GM23338 (cell line): Measurements from ENCODE around the gene DOCK1.

Experiments
- CREB1 ChIP-seq: fragments of 250-450 bp; sonication (Bioruptor Pico); IDR thresholded peaks from 2 replicates; pipeline ENCODE4 v1.5.0; 2020; ENCODE audit warnings: low read depth, mild to moderate bottlenecking, moderate library complexity
- CTCF ChIP-seq, 2 experiments: fragments of 200-600 bp in 1 of 2; sonication (generic) in 1 of 2; conservative IDR thresholded peaks; 2 replicates each; pipeline versions ENCODE4 v1.5.1 to v1.6.1; 2016 to 2017; ENCODE audit warnings: antibody characterized with exemption in 2 of 2, low read depth in 2 of 2, mild to moderate bottlenecking in 2 of 2, moderate library complexity in 1 of 2
- ETS1 ChIP-seq: IDR thresholded peaks from 2 replicates; pipeline ENCODE4 v1.6.1; 2016; ENCODE audit warnings: antibody characterized with exemption
- EZH2 ChIP-seq: fragments of 200-600 bp; sonication (generic); IDR thresholded peaks from one replicate; pipeline ENCODE4 v1.8.0; 2017; ENCODE audit warnings: antibody characterized with exemption, mild to moderate bottlenecking, low read depth; ENCODE audit not compliant: unreplicated experiment
- EZH2phosphoT487 ChIP-seq: fragments of 200-600 bp; sonication (generic); IDR thresholded peaks from one replicate; pipeline ENCODE4 v1.8.1; 2018; ENCODE audit warnings: antibody characterized with exemption; ENCODE audit not compliant: unreplicated experiment
- JUNB ChIP-seq: IDR thresholded peaks from one replicate; pipeline ENCODE4 v1.6.1; 2016; ENCODE audit warnings: antibody characterized with exemption; ENCODE audit not compliant: unreplicated experiment
- NANOG ChIP-seq: IDR thresholded peaks from 2 replicates; pipeline ENCODE4 v1.6.1; 2016; ENCODE audit warnings: antibody characterized with exemption, borderline replicate concordance
- POLR2AphosphoS5 ChIP-seq: IDR thresholded peaks from 2 replicates; pipeline ENCODE4 v1.6.1; 2016; ENCODE audit warnings: antibody characterized with exemption, low read depth
- REST ChIP-seq: IDR thresholded peaks from one replicate; pipeline ENCODE4 v1.6.1; 2018; ENCODE audit warnings: antibody characterized with exemption; ENCODE audit not compliant: unreplicated experiment
- STAT1 ChIP-seq: IDR thresholded peaks from one replicate; pipeline ENCODE4 v1.6.1; 2016; ENCODE audit warnings: antibody characterized with exemption; ENCODE audit not compliant: unreplicated experiment
- ZNF114 ChIP-seq: fragments of 250-450 bp; sonication (Bioruptor Pico); IDR thresholded peaks from 2 replicates; pipeline ENCODE4 v1.5.0; 2020; ENCODE audit warnings: mild to moderate bottlenecking, moderate library complexity
- ZNF331 ChIP-seq: fragments of 250-450 bp; sonication (Bioruptor Pico); IDR thresholded peaks from 2 replicates; pipeline ENCODE4 v1.5.0; 2020; ENCODE audit warnings: low read depth, mild to moderate bottlenecking, moderate library complexity
- ZNF462 ChIP-seq: fragments of 250-450 bp; sonication (Bioruptor Pico); IDR thresholded peaks from 2 replicates; pipeline ENCODE4 v1.5.0; 2020; ENCODE audit warnings: mild to moderate bottlenecking, moderate library complexity

GRCh38 chr10:127034790-127035189 is 129.6 kb downstream of the DOCK1 start:
- TF ChIP-seq CTCF (conservative IDR thresholded peaks at IDR 0.05; ENCODE audit: low read depth in 2 of 2) (no peak), EZH2phosphoT487 (no peak), POLR2AphosphoS5 (no peak), CREB1 (no peak), REST (no peak), JUNB (no peak), ZNF331 (CRISPR knock-in tag) (no peak), EZH2 (no peak), NANOG (no peak), STAT1 (no peak), ZNF462 (CRISPR knock-in tag) (no peak), ETS1 (no peak), ZNF114 (no peak)
